HG03135 (cell line): ENCODE data around the gene HDAC4.

Experiments
- ATAC-seq: cut with Tn5 transposase; IDR thresholded peaks from one replicate; pipeline ENCODE4 v1.9.1; 2021; ENCODE audit warnings: mild to moderate bottlenecking, moderate library complexity; ENCODE audit not compliant: unreplicated experiment

The HDAC4 gene

GRCh38 chr2:239354132-239354790 is 46.6 kb downstream of the HDAC4 start:
- ATAC-seq = no peak

GRCh38 chr2:239353692-239354091 is 47.1 kb downstream of the HDAC4 start:
- ATAC-seq = no peak

- ATAC-seq = no peak
These were observed 49.1 kb downstream of the HDAC4 start for GRCh38 chr2:239351687-239352086.

- no peak for ATAC-seq
These were observed 51.2 kb downstream of the HDAC4 start for GRCh38 chr2:239349453-239350135.

GRCh38 chr2:239348563-239349452 is 52.0 kb downstream of the HDAC4 start:
- no peak for ATAC-seq

- ATAC-seq = no peak
These were observed 54.1 kb downstream of the HDAC4 start for GRCh38 chr2:239346676-239347075.

DNA sequence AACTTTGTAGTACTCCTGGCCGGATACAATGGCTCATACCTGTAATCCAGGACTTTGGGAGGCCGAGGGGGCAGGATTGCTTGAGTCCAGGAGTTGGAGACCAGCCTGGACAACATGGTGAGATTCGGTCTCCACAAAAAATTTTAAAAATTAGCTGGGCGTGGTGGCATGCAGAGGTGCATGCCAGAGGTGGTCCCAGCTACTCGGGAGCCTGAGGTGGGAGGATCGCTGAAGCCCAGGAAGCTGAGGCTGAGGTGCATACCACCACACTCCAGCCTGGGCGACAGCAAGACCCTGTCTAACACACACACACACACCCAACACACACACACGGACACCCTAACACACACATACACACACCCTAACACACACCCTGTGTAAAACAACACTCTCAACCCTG is 55.6 kb downstream of the HDAC4 start:
- ATAC-seq = no peak

- no peak for ATAC-seq
These were observed 56.0 kb downstream of the HDAC4 start for GRCh38 chr2:239344857-239345216.

- no peak for ATAC-seq
These were observed 56.6 kb downstream of the HDAC4 start for GRCh38 chr2:239343946-239344856.

DNA sequence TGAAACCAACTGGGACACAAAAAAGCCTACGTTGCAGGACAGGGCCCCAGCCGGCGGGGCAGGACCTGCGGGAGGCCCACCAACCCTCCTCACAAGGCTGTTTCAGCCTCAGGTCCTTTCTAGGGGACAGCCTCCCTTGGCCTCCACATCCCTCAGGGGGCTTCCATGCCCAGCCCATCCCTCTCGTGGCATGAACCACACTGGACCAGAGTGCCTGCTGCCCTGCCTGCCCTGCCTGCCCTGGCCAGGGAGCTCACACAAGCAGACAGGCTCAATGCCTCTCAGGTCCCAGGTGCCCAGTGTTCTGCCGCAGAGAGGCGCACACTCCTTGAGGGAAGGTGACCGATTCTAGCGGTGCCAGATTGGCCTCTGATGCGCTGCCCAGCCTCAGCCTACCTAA is 57.4 kb downstream of the HDAC4 start:
- ATAC-seq = no peak

DNA sequence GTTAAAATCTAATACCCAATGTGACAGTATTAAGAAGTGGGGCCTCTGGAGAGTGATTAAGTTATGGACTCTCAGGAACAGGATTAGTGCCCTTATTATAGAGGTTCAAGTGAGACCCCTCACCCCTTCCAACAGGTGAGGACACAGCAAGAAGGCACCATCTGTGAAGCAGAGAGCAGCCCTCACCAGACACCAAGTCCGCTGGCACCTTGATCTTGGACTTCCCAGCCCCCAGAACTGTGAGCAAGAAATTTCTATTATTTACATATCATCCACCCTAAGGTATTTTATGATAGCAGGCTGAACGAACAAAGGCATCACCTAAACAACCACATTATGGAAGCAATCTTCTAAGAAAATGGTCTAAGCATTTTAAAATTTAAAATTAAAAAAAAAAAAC is 59.0 kb downstream of the HDAC4 start:
- no peak for ATAC-seq

DNA sequence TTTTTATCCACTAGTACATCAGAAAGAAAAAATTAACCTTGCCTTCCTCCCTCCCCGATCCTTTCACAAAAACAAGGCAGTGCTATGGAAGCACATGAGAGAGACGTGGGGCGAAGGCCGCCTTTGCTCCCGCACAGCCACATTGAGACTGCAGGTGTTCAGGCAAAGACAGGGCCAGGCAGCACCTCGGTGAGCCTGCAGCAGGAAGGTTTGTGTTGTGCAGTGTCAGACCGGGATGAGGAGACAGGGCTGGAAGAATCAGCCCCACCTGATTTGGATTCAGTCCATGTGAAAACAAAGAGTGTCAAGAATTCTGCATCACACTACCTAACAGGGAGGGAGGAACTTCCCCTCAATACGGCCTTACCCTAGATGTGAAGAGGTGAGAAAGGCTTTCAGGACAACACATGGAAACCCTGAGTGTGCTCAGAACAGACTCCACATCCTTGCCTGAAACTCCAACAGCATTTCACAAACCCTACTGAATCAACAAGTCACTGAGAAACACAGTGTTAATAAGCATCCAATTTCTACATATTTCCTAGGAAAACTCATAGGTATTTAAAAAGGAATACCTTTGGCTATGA is 59.6 kb downstream of the HDAC4 start:
- ATAC-seq = no peak

- ATAC-seq = no peak
These were observed 60.9 kb downstream of the HDAC4 start for GRCh38 chr2:239339726-239340601.

GRCh38 chr2:239339241-239339640 is 61.6 kb downstream of the HDAC4 start:
- ATAC-seq = no peak

DNA sequence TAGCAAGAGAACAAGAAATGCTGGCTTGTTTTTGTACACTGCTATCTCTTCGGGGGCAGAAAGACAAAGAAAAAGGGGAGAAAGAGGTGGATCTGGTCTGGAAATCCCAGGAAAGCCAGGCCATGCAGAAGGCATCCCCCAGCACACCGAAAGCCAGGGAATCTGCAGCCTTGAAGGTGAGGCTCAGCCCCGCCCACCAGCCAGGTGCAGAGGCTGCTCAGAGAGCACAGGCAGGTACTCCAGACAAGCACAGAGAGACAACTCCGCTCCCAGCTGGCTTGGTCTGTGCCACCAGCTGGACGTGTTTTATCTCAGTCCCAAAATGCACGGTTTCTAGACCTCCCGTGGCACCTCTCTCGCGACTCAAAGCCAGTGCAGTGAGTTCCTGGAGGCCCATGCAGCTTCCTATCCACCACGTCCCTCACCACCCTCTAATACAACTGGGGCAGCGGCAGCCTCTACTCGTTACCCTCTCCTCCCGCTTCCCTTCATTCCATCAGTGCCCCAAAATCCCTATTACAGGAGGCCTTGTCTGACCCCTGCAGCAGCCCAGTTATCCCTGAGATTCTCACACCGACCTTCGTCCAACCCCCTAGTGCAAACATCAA is 62.8 kb downstream of the HDAC4 start:
- no peak for ATAC-seq

DNA sequence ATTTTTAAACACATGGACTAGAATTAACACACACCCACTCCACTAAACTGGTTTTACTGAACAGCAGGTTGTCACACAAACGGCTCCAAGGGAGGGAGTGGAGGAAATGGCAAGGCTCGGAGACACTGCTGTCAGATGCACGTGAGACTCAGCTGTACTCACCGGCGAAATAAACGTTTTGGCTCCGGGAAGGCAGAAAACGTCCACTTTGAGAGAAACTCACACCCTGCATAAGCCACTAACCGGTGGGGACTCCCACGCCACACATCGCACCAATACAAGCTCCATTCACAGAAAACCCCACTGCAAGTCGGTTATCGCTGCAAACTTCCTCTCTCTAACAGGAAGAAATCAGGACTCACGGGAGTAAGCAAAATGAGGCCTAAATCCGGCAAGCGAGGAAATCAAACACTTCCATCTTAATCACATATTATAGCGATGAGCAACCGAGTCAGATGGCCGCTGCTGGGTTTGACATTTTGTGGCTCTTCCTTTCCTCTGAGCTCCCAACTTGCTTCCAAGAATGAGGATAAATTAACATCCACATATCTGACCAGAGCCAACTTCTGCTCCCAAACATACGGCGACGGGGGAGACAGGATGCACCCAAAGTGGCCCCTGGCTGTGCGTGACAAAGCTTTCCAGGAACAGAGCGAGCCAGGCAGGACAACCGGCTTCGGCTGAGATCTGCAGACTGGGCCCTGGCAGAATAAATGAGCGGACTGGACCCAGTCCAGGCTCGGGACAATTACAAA is 63.5 kb downstream of the HDAC4 start:
- no peak for ATAC-seq

GRCh38 chr2:239331560-239331959 is 69.3 kb downstream of the HDAC4 start:
- ATAC-seq = no peak

DNA sequence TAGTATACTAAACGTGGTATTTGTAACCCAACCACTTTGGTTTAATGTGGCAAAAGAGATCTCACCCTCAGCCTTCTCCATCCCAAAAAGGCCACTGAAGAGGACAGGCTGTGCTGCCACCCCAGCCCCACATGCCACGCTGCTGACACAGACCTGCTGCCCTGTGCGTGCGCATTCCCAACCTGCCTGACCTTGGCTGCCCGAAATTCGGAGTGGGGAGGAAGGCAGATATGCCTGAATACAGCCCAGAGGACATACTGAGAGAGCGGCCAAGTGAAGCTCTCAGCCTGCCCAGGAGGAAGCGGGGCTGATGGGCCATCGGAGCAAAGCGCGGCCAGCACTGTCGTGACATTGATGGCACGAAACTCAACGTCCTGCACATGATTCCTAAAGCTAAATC is 70.0 kb downstream of the HDAC4 start:
- no peak for ATAC-seq
